Measurements from ENCODE around the gene COL25A1.

Gene COL25A1

DNA sequence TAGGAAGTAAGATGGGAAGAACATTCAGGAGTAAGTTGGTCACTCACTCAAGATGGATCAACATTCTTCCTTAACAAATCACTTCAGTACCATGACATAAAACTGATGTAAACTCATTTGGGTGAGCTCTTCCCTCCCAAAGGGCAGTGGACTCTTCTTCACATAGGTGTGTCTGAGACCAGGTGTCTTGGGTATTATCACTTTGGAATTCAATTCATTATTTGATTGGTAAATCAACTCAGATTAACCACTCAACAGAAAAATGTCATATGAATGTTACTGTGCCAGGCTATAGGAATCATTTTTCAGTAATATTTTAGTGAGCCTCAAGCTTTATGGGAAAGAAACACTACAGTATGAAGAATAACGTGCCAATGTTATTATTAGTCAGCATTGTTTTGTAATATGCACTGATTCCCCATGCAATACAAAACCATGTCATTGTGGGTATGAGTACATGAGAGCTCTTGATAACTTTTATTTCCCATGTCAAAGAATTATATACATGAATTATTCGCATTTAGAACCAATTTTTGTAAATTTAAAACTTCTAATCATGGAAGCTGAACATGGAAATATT is 481.0 kb downstream of the COL25A1 start:
- TF ChIP-seq, protein P1, sequence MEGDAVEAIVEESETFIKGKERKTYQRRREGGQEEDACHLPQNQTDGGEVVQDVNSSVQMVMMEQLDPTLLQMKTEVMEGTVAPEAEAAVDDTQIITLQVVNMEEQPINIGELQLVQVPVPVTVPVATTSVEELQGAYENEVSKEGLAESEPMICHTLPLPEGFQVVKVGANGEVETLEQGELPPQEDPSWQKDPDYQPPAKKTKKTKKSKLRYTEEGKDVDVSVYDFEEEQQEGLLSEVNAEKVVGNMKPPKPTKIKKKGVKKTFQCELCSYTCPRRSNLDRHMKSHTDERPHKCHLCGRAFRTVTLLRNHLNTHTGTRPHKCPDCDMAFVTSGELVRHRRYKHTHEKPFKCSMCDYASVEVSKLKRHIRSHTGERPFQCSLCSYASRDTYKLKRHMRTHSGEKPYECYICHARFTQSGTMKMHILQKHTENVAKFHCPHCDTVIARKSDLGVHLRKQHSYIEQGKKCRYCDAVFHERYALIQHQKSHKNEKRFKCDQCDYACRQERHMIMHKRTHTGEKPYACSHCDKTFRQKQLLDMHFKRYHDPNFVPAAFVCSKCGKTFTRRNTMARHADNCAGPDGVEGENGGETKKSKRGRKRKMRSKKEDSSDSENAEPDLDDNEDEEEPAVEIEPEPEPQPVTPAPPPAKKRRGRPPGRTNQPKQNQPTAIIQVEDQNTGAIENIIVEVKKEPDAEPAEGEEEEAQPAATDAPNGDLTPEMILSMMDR (IDR thresholded peaks at IDR 0.05): no peak
- DNase-seq (ENCODE audit: low spot score): no peak
- no peak overlapping the region for H3K4me3 ChIP-seq
- no peak overlapping the region for H3K27ac ChIP-seq

DNA sequence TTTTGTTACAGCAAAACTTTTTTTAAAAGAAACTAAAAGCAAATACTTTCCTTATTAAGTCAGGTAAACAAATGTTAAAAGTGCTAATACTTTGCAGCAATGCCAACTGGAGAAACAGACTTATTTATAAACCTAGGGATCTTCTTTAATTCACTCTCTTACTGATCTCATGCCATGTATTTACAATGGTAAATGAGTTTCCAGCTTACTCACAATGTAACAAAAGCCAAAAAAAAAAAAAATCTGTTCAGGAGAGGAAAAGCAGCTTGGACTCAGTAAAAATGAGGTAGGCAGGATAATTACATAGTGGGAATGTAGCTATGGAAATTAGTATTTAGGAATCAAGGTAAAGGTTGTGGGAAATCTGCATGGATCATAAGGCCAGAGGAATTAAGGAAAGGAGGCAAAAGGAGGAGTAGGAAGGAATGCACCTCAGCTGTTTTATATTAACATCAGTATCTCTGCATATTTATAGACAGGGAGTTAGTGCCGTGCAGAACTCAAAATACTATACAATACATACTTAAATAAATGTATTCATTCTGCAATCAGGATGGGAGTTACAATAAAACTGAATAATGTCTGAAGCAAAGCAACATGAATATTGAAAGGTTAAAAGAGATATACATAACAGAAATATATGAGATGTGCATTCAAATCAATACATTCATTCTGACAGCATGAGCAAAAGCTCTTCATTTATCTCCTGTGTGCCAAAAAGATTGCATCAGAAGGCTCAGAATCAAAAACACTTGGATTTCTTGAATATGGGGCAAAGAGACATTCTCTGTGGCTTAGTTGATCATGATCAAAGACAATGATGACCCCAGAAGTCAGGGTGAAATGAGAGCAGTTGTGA is 481.7 kb downstream of the COL25A1 start:
- H3K27ac ChIP-seq: no peak overlapping the region
- H3K4me3 ChIP-seq: no peak overlapping the region
- DNase-seq (ENCODE audit: low spot score): no peak
- TF ChIP-seq, protein P1 (IDR thresholded peaks at IDR 0.05): no peak

DNA sequence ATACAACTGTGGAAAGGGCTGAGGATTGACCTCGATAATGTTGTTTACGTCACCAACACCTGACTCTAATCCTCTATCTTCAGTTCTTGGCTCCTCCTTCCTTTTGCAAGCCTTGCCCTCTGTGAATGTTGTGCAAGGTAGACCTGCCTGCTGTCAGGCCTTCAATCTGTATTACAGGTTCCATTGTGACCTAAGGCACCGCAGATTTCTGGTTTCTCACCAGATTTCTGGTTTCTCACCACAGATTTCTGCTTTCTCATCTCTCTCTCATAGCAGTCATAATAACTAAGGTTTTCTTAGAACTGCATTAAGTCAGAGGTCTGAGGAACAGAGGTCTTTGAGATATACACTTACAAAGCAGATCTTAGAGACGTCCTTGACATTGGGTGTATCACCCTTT is 488.1 kb downstream of the COL25A1 start:
- Histone ChIP-seq H3K4me3 (no peak overlapping the region), H3K27ac (no peak overlapping the region)
- TF ChIP-seq, protein P1 (IDR thresholded peaks at IDR 0.05): no peak
- no peak for DNase-seq (ENCODE audit: low spot score)

DNA sequence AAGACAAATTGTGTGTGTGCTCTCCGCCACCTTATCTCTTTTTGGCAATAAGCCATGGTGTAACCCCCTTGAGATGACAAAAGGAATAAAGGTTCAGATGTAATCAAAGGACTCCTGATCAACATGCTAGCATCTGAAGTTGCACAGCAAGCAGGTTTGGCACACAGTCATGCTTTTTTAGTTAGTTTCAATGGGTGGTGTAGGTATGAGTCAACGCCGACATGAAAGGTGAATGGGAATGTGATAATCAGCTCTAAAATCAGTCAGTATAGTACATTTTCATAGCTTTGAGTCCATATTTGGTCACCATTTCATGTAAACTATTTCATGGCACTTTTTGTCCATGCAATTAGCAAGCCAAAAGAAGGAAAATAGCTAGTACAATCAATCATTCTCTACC is 489.2 kb downstream of the COL25A1 start:
- TF ChIP-seq, protein P1 (IDR thresholded peaks at IDR 0.05): no peak
- H3K4me3 ChIP-seq: no peak overlapping the region
- DNase-seq (ENCODE audit: low spot score): no peak
- H3K27ac ChIP-seq: no peak overlapping the region

DNA sequence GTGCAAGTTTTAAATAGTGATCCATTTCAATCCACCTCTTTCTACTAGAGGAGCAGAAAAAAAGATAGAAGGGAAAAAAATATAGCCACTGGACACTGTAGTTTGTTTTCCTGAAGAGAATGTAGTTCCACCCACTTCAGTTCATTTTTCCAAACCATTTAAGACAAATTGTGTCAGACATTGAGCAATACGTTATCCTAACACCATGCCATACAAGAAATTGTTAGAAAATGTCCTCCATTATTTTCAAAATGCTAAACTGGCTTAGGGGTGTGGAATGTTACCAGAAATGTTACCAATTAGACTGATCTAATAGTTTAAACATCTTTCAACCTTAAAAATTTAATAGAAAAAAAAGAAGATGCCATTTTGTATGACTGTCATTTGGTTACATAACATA is 491.0 kb downstream of the COL25A1 start:
- TF ChIP-seq, protein P1 (IDR thresholded peaks at IDR 0.05): no peak
- no peak overlapping the region for H3K4me3 ChIP-seq
- no peak for DNase-seq (ENCODE audit: low spot score)
- H3K27ac ChIP-seq: no peak overlapping the region

DNA sequence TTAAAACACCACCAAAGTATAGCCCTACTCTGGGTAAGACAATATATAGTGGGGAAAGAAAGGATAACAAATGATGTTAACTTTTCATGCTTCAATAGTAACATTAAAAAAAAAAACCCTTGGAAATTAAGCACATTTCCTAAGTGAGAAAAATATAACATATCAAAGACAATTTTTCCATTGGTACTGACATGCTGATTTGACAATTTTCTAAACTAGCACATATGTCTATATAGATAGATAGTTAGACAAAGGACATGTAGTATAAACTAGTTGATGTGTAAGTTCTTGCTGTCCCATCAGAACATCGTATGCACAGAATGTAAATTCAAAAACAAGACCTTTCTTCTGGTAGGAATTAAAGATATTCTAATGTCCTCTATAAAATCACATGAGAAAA is 492.4 kb downstream of the COL25A1 start:
- TF ChIP-seq, protein P1 (IDR thresholded peaks at IDR 0.05): no peak
- DNase-seq (ENCODE audit: low spot score): no peak
- no peak overlapping the region for H3K27ac ChIP-seq

More for the DNA sequence above, 492.4 kb downstream of the COL25A1 start:
- no peak overlapping the region for H3K4me3 ChIP-seq

Data from coronary artery (tissue), 2 donors.